Measurements from ENCODE around the gene DPP9.

DPP9 gene

DNA sequence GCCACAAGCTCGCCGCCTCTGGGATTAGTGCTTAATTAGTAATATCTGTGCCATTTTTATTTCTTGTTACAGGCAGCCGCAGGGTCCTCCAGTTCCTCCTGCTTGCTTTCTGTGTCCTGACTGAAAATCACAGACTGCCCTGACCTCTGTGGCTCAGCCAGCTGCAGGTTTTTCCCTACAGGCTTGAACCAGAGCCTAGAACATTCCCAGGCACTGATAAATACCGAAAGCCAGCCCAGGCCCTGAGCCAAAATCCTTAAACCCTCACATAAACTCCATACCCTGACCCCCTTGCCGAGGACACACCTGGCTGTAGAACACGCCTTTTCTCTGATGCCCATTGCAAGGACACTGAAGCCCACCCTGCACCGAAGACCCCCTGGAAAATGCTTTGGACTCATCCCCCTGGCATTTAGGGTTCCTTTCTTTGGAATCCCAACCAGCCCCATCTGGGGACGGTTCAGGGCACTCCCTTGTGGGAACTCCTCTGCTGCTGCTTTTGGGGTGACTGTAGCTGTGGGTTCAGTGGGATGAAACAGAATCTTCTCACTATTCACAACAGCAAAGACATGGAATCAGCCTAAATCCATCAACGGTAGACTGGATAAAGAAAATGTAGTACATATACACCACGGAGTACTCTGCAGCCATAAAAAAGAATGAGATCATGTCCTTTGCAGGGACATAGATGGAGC lies 15.5 kb downstream of the DPP9 start:
- DNase-seq = no peak

DNA sequence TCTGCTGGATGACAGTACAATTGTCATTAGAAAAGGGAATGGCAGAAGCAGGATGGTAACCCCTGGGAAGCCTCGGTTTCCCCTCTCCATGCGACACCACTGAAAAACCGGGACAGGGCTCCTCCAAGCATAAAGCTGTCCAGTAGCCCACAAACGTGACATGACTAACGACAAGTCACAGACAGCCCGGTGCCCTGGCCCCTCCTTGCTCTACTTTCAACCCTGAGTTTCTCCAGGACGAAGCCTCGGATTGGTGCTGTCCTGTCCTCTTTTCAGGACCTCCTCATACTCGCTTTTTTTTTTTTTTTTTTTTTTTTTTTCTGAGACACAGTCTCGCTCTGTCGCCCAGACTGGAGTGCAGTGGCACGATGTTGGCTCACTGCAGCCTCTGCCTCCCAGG lies 16.3 kb downstream of the DPP9 start:
- no peak for DNase-seq

DNA sequence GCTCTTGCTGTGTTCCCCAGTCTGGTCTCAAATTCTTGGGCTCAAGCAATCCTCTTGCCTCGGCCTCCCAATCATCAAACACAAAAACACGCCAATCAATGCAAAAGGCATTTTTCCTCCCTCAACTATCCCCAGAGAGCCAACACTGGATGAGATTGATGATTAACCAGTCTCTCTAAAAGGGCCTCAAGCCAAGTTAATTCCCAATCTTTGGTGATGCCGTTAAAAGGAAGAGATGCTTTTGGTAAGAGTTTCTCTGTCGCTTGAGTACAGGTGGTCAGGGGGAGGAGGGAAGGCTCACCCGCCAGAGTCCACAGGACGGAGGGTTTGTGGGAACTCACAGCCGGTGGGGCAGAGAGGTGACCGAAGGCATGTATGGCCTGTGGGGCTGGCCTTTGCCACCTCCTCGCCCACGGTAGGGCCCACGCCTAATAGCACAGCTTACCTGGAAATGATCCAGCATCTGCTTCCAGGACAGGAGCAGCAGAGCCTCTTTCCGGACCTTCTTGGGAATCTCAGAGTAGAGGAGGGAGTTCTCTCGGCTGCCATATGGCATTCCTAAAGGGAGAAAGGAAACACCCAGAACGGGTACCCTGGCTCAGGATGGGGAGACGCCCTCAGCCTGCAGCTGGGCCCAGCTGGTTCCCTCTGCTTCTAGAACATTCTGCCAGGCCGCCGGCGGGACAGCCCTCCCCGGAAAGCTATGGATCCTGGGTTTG lies 18.1 kb downstream of the DPP9 start:
- no peak for DNase-seq

DNA sequence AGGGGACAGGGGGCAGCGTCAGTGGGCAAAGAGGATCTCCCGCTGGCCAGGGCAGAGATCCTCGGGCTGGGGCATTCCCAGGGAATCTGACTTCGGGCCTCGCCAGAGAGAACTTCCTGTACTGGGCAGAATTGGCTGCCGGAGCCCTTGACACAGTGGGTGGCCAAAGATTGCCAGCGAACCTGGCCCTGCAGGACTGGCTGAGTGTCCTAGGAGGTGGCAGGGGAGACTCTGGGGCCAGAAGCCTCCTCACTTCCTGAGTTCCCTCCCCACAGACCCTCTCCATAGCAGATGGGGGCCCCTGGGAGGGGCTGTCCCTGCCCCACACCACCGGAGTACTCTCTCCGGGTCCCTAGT lies 19.3 kb downstream of the DPP9 start:
- no peak for DNase-seq

DNA sequence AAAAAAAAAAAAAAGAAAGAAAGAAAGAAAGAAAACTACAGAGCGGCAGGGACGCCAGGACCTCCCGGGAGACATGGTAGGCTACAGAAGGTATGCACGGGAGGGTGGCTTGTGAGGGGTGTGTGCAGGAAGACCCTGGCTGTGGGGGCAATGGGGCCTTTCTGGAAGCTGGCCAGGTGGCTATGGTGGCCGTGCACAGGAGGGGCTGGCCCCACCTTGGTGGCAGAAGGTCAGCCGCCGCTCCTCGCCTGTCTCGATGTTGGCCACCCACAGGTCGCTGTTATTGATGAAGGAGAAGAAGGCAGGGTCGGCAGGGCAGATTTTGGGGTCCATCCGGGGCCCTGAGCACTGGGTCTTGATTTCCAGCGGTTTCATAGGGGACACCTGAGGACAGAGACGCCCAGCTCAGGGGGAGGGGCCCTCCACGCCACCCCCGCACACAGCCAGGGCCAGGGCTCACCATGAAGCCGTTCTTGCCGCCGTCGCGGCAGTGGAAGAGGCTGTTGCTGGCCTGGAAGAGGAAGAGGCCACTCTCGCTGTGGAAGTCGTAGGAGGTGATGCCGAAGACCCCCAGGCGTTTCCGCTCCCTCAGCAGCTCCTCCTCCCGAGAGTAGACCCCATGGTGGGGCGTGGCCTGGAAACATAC lies 19.8 kb downstream of the DPP9 start:
- no peak for DNase-seq

GRCh38 chr19:4702764-4703163 lies 20.9 kb downstream of the DPP9 start:
- no peak for DNase-seq

DNA sequence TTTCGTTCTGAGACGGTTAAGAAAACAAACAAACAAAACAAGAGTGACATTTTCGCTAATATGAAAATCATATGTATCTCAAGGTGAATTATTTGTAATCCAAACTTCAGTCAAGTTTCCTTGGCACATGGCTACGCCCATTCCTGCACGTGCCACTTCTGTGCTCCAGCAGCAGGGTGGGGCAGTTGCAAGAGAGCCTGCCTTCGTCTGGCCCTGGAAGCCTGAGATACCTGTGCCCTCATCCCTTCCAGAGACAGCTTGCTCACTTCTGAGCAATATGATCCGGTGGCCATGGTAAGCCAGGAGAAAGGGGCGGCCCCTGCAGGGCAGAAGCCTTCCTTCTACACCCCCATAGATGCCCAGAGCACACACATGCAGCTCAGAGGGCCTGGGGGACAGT lies 22.1 kb downstream of the DPP9 start:
- DNase-seq = no peak

DNA sequence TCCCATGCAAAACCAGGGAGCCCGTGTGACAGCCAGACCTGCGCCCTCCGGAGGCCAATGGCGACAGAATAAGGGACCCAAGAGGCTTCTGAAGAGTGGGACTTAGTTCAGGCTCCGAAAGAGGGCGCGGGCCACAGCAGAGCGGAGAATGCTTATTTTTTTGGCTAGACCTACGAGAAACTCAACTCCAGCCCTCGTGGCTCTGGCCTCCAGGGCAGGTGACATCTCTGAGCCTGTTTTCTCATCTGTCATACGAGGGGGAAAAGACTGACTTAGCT lies 23.0 kb downstream of the DPP9 start:
- DNase-seq = no peak

DNA sequence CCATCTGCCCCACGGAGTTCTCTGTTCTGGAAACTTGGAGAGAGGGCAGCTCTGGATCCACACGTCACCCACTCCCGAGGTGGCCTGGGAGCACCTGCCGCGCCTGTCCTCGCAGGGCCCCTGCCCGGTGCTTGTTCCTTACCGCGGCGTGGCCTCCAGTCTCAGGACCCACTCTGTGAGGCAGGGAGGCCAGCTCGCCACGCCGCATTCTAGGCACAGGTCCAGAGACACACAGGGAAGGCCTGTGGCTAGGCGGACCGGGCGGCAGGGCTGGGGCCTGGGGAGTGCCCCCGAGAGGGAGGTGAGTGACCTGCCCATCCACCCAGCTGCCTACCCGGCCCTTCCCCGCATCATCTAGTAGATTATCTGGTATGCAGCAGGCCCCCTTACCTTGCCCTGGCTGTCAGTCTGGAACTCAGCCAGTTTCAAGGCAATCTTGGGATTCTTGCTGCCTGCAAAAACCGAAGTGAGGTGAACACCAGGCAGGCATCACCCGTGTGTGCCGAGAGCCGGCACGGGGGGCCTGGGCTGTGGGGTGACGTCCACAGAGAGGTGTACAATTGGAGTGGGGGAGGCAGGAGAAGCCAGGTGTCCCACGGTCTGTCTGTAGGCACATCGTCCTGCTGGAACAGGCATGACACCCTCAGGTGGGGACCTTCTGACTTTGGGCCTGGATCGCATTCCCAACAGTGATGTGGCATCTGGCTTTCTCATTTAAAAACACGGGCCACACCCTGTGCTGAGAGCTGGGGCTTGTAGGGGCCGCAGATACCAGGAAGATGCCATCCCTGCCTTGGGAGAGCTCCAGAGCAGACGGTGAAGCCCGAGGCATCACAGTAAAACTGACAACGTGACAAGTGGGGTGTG lies 23.6 kb downstream of the DPP9 start:
- no peak for DNase-seq

DNA sequence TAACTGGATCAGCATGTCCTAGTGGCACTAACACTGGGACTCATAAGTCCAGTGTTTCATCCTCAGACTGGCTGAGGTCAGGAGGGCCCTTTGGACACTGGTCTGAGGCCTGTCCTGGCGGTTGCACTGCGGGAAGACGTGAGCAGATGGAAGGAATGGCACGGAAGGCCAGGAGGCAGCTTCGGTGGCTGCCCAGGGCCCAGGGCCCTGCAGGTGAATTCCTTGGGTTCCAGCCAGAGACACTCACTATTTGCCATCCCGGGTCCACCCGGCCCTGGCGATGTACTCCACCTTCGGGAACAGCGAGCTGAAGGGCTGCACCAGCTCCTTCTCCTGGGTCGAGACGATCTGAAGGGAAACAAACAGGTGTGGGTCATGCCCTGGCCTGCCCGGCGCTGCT lies 26.3 kb downstream of the DPP9 start:
- no peak for DNase-seq

GRCh38 chr19:4695224-4695731 lies 28.4 kb downstream of the DPP9 start:
- no peak for DNase-seq

GRCh38 chr19:4694211-4694987 lies 29.2 kb downstream of the DPP9 start:
- peak; percentile 87 for DNase-seq

GRCh38 chr19:4693471-4694121 lies 30.0 kb downstream of the DPP9 start:
- no peak for DNase-seq

DNA sequence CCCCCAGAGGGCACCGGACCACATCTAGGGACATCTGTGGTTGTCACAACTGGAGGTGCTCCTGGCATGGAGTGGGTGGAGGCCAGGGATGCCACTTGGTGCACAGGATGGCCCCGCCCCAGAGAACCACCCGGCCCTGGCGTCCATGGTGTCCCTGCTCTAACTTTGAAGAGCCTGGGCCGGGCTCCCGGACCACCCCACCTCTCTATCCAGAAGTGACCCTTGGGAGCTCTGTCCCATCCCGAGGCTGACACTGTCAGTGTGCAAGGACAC lies 30.6 kb downstream of the DPP9 start:
- DNase-seq = no peak

DNA sequence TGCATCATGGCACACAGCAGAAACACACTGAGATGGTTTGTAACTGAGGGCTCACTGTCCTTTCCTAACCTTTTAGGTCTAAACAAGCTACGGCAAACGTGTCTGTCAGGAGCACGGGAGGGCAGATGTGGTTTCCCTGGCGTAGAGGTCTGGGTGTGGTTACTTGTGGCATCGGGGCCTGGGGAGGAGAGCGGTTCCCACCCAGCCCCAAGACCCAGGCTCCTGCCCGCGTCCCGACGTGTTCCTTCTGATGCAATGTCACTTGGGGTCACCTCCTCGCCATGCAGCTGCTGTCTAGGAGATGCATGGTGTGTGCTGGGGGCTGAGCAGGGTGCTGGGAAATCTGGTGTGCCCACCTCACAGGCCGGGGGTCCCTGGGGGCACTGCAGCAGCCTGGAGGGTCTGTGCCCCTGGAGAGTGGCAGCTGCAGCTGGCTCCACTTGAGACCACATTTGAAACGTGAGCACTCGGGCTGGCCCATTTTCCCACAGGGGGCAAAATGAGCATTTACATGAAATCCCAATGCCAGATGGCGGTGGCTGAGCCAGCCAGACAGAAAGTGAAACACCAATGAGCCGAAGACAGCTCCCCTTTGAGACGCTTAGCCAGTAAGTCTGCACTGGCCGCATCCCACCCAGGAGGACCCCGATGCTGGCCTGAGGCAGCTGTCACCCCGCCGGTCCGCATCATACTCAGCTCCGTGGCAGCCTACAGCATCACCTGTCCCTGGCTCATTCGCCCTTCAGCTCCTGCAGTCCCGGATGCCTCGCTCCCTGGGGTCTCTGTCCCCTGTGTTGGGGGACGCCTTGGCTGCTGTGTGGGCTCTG lies 31.2 kb downstream of the DPP9 start:
- no peak for DNase-seq

DNA sequence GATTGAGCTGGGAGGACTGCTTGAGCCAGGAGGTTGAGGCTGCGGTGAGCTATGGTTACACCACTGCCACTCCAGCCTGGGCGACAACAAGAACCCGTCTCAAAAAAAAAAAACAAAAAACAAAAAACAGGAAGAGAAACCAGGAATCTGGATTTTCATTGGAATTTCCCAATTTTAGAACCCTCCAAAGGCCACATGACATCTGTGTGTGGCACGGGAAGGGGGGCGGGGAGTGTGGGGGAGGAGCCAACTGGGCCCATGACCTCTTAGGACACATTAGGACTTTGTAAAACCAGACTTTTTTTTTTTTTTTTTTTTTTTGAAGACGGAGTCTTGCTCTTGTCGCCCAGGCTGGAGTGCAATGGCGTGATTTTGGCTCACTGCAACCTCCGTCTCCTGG lies 32.3 kb downstream of the DPP9 start:
- no peak for DNase-seq

- DNase-seq = no peak
Measured at GRCh38 chr19:4690361-4690760, 33.3 kb downstream of the DPP9 start.

DNA sequence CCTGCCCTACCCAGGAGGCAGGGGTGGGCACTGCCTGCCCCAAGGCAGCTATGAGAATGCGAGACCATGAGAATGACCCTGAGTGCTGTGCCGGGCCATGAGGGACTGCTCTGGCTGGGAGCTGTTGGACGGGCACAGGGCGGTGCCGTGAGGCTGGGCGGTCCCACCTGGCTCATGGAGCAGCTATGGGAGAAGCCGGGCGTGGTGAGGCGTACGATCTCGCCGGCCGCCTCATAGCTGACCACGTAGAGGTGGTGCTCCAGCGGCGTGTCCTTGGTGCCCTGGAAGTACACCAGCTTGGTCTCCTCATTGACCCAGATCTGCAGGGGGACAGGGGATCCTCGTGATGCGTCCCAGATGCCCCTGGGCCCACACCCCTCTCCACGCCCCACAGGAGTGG lies 34.2 kb downstream of the DPP9 start:
- no peak for DNase-seq

GRCh38 chr19:4688587-4688986 lies 35.1 kb downstream of the DPP9 start:
- DNase-seq = no peak

GRCh38 chr19:4687396-4687795 lies 36.2 kb downstream of the DPP9 start:
- no peak for DNase-seq

GRCh38 chr19:4686700-4687099 lies 36.9 kb downstream of the DPP9 start:
- no peak for DNase-seq
